HG03060 (cell line): ENCODE results near the gene MICAL2.

Experiments
- ATAC-seq: cut with Tn5 transposase; IDR thresholded peaks from one replicate; pipeline ENCODE4 v1.9.1; 2021; ENCODE audit warnings: low read depth, moderate number of reproducible peaks; ENCODE audit not compliant: unreplicated experiment

Gene MICAL2

GRCh38 chr11:12290477-12290922 lies 180.1 kb downstream of the MICAL2 start:
- ATAC-seq = no peak

GRCh38 chr11:12291313-12291712 lies 180.9 kb downstream of the MICAL2 start:
- ATAC-seq = no peak

- ATAC-seq = no peak
These were observed 181.4 kb downstream of the MICAL2 start for GRCh38 chr11:12291766-12292165.

GRCh38 chr11:12292766-12293165 lies 182.4 kb downstream of the MICAL2 start:
- ATAC-seq = no peak

- ATAC-seq = no peak
These were observed 183.1 kb downstream of the MICAL2 start for GRCh38 chr11:12293486-12293885.

GRCh38 chr11:12294613-12295012 lies 184.2 kb downstream of the MICAL2 start:
- ATAC-seq = no peak

- no peak for ATAC-seq
These were observed 185.6 kb downstream of the MICAL2 start for GRCh38 chr11:12295943-12296342.

GRCh38 chr11:12298610-12299009 lies 188.2 kb downstream of the MICAL2 start:
- no peak for ATAC-seq

GRCh38 chr11:12301379-12301778 lies 191.0 kb downstream of the MICAL2 start:
- ATAC-seq = no peak

GRCh38 chr11:12303421-12304149 lies 193.2 kb downstream of the MICAL2 start:
- ATAC-seq = no peak

GRCh38 chr11:12306830-12307229 lies 196.4 kb downstream of the MICAL2 start:
- ATAC-seq = no peak

- no peak for ATAC-seq
These were observed 201.7 kb downstream of the MICAL2 start for GRCh38 chr11:12312132-12312531.
